Peyer's patch (tissue), 4 donors: ENCODE measurements around the gene ACER3. TPM values are rescaled to one million over a fixed set of nuclear protein-coding genes. Genes with fewer than 3 reads are reported as not detected.

Experiments
- DNase-seq, 3 donors: peaks; one replicate each; pipeline ENCODE4 v3.0.0-alpha.2; 2017 to 2019
- H3K27ac ChIP-seq, 4 donors: fragments of 200-600 bp; sonication (generic); one replicate each; pipeline ENCODE4 v1.5.1; 2016 to 2019
- H3K27me3 ChIP-seq, 2 donors: fragments of 200-600 bp; sonication (generic); one replicate each; pipeline ENCODE4 v1.5.1; 2019
- H3K36me3 ChIP-seq, 3 donors: fragments of 200-600 bp; sonication (generic); one replicate each; pipeline ENCODE4 v1.5.1; 2016 to 2019
- H3K4me1 ChIP-seq, 4 donors: fragments of 200-600 bp; sonication (generic); one replicate each; pipeline ENCODE4 v1.5.1; 2016 to 2019
- H3K4me3 ChIP-seq, 4 donors: fragments of 200-600 bp; sonication (generic); 1 replicate in 3 of 4; 2 replicates in 1 of 4; pipeline ENCODE4 v1.5.1; 2016 to 2019; ENCODE audit warnings: mild to moderate bottlenecking in 1 of 4
- H3K9me3 ChIP-seq, 4 donors: fragments of 200-600 bp; sonication (generic); one replicate each; pipeline ENCODE4 v1.5.1; 2016 to 2019; ENCODE audit warnings: mild to moderate bottlenecking in 1 of 4
- POLR2A ChIP-seq, 2 donors: fragments of 450-650 bp; IDR thresholded peaks; one replicate each; pipeline ENCODE4 v1.5.1; 2017; ENCODE audit warnings: antibody characterized with exemption in 2 of 2, mild to moderate bottlenecking in 2 of 2, moderate library complexity in 2 of 2
- total RNA-seq, 4 donors: library from RNA; depleted of rRNA; stranded (reverse); fragments of >200 nt; gene quantifications; one replicate each; pipeline ENCODE4 v1.1.0, GENCODE V29; 2016
- TF ChIP-seq, protein P1 (sequence below), 6 experiments: fragments of 450-650 bp in 4 of 6; fragments of 200-600 bp in 2 of 6; sonication (generic) in 1 of 6; IDR thresholded peaks; one replicate each; pipeline ENCODE4 v1.5.1; 2017 to 2019; ENCODE audit warnings: antibody characterized with exemption in 6 of 6, mild to moderate bottlenecking in 3 of 6, moderate library complexity in 1 of 6

Gene ACER3
- total RNA-seq, 4 donors from 2014 or later: 13.2 to 25.5 (median 19.8) TPM

DNA sequence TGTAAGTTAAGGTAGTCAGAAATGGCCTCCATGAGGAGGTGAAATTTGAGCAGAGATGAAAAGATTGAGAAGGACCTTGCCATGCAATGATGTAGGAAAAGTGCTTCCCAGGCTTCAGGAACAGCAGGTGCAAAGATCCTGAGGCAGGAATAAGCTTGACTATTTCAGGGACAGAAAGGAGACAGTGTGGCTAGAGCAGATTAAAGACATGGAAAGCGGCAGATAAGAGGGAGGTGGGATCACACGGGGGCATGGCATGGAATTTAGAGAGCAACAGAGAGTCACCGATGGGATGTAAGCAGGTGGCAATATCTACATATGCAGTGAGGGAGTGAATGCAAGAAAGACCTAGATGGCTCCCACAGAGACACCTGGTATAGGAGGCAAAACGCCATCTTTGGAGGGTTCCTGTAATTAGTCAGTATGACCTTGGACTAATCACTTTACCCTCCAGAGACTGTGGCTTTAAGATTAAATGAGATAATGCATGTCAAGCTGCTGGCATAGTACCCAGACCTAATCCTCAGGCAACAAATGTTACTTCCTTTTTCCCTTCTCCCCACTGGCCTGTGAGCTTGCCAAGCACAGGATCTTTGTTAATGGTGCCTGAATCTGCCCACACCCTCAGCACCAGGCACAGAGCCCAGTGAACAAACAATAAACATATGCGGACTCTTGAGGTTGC lies 24.6 kb upstream of the ACER3 start:
- Histone ChIP-seq H3K4me1 (peaks cover 0 to 26% (median 3%) of the 10 kb centered on the region in 4 donors), H3K27me3 (no peaks in the 10 kb centered on the region), H3K36me3 (no peaks in the 10 kb centered on the region), H3K27ac (peak overlapping the region in 1 of 4 donors; percentile 58), H3K4me3 (no peak overlapping the region), H3K9me3 (no peaks in the 10 kb centered on the region)
- peak in 2 of 3 donors; percentile 57 to 68 for DNase-seq
- no peak for TF ChIP-seq POLR2A (IDR thresholded peaks at IDR 0.05)
- TF ChIP-seq, protein P1, sequence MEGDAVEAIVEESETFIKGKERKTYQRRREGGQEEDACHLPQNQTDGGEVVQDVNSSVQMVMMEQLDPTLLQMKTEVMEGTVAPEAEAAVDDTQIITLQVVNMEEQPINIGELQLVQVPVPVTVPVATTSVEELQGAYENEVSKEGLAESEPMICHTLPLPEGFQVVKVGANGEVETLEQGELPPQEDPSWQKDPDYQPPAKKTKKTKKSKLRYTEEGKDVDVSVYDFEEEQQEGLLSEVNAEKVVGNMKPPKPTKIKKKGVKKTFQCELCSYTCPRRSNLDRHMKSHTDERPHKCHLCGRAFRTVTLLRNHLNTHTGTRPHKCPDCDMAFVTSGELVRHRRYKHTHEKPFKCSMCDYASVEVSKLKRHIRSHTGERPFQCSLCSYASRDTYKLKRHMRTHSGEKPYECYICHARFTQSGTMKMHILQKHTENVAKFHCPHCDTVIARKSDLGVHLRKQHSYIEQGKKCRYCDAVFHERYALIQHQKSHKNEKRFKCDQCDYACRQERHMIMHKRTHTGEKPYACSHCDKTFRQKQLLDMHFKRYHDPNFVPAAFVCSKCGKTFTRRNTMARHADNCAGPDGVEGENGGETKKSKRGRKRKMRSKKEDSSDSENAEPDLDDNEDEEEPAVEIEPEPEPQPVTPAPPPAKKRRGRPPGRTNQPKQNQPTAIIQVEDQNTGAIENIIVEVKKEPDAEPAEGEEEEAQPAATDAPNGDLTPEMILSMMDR (IDR thresholded peaks at IDR 0.05): no peak

DNA sequence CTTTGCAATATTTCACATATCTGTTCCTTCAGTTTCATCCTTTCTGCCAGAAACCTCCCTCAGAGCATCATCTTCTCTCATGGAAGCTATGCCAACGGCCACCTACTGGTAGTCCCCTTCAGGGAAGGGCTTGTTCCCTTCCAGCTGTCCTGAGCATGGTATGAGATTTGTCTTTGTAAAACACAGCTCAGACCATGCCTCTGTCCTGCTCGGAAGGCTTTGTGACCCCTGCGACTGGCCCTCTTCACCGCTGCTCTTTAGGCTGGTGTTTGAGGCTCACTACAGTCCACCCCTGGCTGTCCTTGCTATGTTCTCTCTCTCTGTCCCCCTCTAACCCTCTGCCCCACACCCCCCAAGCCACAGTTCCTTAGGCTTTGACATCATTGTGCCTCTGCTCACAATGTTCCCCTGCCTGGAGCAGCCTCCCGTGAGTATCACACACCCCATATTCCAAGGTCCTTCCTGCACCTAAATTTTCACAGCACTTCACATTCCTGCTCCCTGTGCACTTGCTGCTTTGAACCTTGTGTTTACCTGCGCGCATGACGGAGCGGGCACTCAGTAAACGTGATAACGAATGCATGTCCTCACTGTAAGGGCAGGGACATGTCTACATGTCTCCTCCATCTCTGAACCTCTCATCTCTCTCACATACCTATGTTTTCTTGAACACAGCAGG lies 24.0 kb upstream of the ACER3 start:
- no peak overlapping the region for H3K4me3 ChIP-seq
- no peaks in the 10 kb centered on the region for H3K9me3 ChIP-seq
- H3K36me3 ChIP-seq: no peaks in the 10 kb centered on the region
- H3K27me3 ChIP-seq: no peaks in the 10 kb centered on the region
- H3K4me1 ChIP-seq: peaks cover 0 to 26% (median 3%) of the 10 kb centered on the region in 4 donors
- peak overlapping the region in 2 of 4 donors; percentile 27 to 58 for H3K27ac ChIP-seq
- no peak for TF ChIP-seq POLR2A (IDR thresholded peaks at IDR 0.05)
- TF ChIP-seq, protein P1 (IDR thresholded peaks at IDR 0.05): peak in 1 of 6 experiments; percentile 8
- DNase-seq: peak in 2 of 3 donors; percentile 53 to 59

DNA sequence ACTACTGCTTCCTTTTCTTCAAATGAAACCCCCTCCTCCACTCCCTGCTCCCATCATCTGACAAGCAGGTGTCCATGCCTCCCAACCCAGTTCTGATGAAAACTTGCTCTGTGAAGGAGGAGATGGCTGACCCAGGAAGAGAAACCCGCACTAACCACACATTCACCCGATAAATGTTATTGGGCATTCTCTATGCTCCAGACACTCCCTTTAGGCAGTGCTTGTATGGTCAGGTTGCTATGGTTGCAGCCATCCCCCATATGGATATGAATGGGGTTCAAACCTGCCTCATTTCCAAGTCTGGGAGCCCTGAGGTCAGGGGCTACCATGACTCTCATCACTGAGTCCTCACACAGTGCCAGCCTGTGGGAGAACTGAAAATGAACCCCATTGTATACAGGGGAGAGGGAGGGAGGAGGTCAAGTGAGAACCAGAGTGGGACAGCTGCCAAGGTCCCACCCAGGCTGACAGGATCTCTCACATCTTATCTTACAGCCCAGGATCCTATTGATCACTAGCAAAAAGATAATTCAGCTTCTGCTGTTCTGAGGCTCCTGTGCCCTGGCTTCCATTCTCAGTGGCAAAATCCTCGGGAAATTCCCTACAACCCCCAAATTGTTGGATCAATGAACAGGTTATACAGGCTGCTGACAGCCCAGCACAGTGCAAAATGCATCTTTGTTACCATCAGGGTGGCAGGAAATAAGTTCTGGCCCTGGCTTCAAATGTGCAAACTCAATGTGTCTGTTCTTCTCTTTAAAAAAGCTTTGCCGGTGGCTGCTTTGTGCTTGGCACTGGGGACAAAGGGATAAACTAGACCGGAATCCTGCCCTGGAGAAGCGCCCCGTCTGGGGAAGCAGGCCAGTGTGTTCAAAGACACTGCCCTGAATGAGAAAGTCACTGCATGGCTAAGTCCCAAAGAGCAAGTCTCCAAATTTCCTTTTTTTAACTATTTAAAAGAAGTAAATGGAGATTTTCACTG lies 22.7 kb upstream of the ACER3 start:
- peaks cover 0 to 26% (median 3%) of the 10 kb centered on the region in 4 donors for H3K4me1 ChIP-seq
- H3K9me3 ChIP-seq: no peaks in the 10 kb centered on the region
- no peaks in the 10 kb centered on the region for H3K27me3 ChIP-seq
- peak overlapping the region in 1 of 4 donors; percentile 58 for H3K27ac ChIP-seq
- no peaks in the 10 kb centered on the region for H3K36me3 ChIP-seq
- DNase-seq: no peak
- TF ChIP-seq POLR2A (IDR thresholded peaks at IDR 0.05): no peak
- TF ChIP-seq, protein P1 (IDR thresholded peaks at IDR 0.05): no peak
- H3K4me3 ChIP-seq: no peak overlapping the region

DNA sequence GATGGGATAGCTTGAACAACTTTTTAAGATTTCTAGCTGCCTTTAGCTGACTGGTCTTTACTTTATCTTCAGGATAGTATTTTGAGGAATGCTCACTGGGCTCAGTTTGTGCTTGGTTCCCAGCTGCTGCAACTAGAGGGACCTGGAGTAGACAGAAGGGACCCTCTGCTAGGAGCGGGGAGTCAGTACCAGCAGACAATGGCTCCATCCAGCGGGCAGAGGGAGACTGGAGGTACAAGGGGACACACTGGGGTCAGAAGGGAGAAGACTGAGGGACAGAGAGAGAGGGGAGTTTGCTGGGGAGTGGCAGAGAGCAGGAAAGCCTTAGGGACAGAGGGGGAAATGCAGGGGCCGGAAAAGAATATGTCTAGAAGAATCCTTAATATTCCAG lies 22.0 kb upstream of the ACER3 start:
- no peak overlapping the region for H3K4me3 ChIP-seq
- peaks cover 0 to 26% (median 3%) of the 10 kb centered on the region in 4 donors for H3K4me1 ChIP-seq
- no peaks in the 10 kb centered on the region for H3K27me3 ChIP-seq
- TF ChIP-seq, protein P1 (IDR thresholded peaks at IDR 0.05): peak in 1 of 6 experiments; percentile 3
- TF ChIP-seq POLR2A (IDR thresholded peaks at IDR 0.05): no peak
- peak overlapping the region in 1 of 4 donors; percentile 68 for H3K27ac ChIP-seq
- no peaks in the 10 kb centered on the region for H3K9me3 ChIP-seq
- no peaks in the 10 kb centered on the region for H3K36me3 ChIP-seq
- DNase-seq: no peak

DNA sequence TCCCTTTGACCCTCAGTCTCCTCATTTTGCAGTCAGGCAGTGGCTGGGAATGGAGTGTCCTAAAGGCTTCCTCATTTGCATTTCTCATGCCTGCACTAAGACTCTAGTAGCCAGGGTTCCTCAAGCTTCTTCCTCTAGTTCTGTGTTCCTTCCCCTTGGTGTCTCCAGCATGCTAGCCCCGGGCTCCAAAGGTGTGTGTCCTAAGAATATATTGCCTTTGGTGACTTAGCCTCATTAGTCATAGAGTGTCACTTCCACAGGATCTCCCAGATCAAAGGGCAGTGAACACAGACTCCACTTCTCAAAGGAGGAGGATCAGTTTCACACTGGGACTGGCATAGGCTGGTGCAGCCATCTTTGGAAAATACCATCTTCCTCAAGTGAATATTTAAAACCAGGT lies 21.4 kb upstream of the ACER3 start:
- peaks cover 0 to 26% (median 3%) of the 10 kb centered on the region in 4 donors for H3K4me1 ChIP-seq
- no peaks in the 10 kb centered on the region for H3K27me3 ChIP-seq
- no peaks in the 10 kb centered on the region for H3K9me3 ChIP-seq

More for the DNA sequence above, 21.4 kb upstream of the ACER3 start:
- Histone ChIP-seq H3K36me3 (no peaks in the 10 kb centered on the region), H3K27ac (peak overlapping the region in 2 of 4 donors; percentile 54 to 68), H3K4me3 (no peak overlapping the region)
- peak in 1 of 2 donors; percentile 51 for TF ChIP-seq POLR2A (IDR thresholded peaks at IDR 0.05)
- TF ChIP-seq, protein P1 (IDR thresholded peaks at IDR 0.05): no peak
- peak in 2 of 3 donors; percentile 64 to 82 for DNase-seq
